ENCODE results near the gene ITGB6. TPM values are rescaled to one million over a fixed set of nuclear protein-coding genes. Genes with fewer than 3 reads are reported as not detected.

ITGB6 gene
- total RNA-seq, 1 experiment from 2014 or later = not detected

GRCh38 chr2:160222546-160223283 lies 22.6 kb upstream of the ITGB6 start:
- in situ Hi-C loops (cut with HindIII; ENCODE audit: low sequenced_read_pairs) = no loop called here
- DNase-seq (ENCODE audit: low spot score) = no peak

DNA sequence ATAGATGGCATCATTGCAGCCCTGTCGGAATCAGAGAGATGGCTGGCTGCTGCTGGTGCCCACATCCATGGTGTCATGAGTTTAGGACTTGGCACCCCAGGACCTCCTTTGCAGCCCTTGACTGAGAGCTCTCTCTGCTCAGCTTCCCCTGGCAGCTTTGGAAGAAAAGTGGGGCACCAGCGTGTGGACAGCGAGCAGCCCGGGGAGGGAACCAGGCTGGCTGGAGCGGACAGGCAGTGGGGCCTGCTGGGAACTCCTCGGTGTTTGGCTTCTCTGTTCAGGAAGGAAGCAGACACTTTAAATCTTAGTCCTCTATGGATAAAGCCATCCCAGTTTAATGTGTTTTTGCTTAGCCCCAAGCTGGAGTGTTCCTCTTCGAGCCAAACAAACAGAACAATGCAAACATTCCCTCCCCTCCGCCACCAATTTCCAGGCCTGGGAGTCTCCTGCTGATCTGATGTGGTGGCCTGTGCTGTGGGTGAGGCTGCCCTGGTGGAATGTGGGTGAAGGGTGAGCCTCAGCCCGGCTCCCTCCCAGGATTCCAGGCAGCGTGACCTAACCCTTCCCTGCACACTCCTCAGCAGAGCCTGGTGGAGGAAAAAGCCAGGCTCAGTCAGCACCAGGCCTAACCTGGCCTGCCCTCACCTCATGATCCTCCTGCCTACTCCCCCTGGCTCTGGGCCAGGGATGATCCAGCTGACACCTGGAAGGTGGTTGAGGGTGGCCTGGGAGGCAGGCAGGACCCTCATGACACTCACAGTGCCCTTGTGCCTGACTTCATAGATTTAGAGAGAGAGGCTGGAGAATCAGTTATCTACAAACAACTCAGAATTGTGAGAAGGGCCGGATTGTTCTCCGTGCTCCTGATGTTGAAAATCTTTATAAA lies 21.6 kb upstream of the ITGB6 start:
- DNase-seq (ENCODE audit: low spot score) = no peak
- in situ Hi-C loops (cut with HindIII; ENCODE audit: low sequenced_read_pairs) = no loop called here

DNA sequence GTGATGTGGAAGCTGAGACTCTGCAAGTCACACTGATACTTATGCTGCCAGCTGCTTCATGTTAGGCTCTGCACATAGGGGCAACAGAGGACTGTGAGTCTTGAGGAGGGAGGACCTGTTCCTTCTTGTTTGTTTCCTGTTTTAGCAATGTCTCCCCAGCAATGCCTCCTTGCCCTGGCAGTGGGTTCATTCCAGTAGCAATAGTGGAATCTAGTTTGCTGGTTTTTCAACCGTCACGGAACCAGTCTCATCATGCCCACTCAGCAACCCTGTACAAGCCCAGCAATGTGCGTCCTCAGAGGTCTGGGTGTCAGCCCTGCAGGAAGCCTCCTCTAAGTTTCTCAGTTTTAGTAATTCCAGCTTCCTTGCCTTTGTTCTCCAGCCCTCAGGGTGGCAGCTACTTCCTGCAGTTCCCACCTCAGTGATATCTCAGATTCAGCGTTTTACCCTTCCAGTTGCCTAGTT lies 20.5 kb upstream of the ITGB6 start:
- in situ Hi-C loops (cut with HindIII; ENCODE audit: low sequenced_read_pairs) = no loop called here
- DNase-seq (ENCODE audit: low spot score) = no peak

- in situ Hi-C loops (cut with HindIII; ENCODE audit: low sequenced_read_pairs) = no loop called here
- no peak for DNase-seq (ENCODE audit: low spot score)
These were observed 20.0 kb upstream of the ITGB6 start for GRCh38 chr2:160220026-160220425.

DNA sequence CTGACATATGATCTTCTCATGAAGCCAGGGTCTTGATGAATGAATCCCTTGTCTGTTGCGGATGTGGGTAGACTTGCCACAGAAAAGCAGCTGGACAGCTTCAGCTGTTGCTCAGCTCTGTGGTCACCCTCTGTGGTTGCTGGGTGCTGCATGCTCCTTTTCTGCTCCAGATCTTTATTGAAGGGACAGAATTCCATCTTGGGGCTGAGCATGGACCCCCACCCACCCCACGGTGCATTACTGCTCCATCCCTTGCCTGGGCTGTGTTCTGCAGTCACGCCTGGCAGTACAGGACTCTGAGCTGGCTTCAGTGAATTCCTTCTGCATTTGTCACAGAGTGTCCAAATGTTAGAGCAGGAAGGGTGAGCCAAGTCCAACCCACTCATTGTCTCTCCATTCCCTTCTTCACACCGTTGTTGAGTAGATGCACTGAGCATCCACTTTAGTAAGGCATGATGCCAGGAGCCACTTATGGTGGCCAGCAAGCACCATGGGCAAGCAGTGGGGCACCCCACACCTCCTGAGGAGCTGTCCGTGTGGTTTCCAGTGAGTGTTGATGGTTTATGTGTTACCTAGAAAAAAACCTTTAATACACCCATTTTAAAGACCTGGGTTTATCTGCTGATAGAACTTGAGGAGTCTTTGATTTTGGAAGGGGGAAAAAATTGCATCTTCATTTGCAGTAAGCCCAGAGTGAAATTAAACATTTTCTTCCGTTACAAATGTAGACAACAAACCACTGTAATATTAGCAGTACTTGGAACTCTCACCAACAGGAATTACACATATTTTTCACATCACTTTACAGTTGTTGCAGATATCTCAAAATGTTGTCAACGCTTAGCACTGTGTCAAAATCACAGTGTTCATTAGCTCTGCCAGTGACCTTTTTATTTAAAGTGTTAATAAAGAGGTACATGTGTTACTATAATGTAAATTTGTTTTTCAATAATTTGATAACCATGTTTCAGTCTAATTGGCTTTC lies 14.7 kb upstream of the ITGB6 start:
- in situ Hi-C loops (cut with HindIII; ENCODE audit: low sequenced_read_pairs) = no loop called here
- no peak for DNase-seq (ENCODE audit: low spot score)

DNA sequence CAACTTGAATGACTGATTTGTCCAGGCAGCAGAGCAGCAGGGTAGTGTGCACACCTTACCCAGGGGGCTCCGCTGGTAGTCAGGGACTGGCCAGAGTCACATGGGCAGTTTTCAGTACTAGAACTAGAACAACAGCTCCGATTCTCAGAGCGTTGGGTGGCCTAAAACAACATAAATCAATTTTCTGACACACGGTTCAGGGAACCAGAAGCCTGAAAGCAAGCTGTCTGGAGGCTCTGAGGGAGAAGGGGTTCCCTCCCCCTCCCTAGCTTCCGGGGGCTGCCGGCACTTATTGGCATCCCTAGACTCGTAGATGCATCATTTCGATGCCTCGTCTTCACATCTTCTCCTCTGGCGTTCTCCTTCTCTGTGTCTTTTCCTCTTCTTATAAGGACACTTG lies 13.4 kb upstream of the ITGB6 start:
- in situ Hi-C loops (cut with HindIII; ENCODE audit: low sequenced_read_pairs) = no loop called here
- DNase-seq (ENCODE audit: low spot score) = no peak

DNA sequence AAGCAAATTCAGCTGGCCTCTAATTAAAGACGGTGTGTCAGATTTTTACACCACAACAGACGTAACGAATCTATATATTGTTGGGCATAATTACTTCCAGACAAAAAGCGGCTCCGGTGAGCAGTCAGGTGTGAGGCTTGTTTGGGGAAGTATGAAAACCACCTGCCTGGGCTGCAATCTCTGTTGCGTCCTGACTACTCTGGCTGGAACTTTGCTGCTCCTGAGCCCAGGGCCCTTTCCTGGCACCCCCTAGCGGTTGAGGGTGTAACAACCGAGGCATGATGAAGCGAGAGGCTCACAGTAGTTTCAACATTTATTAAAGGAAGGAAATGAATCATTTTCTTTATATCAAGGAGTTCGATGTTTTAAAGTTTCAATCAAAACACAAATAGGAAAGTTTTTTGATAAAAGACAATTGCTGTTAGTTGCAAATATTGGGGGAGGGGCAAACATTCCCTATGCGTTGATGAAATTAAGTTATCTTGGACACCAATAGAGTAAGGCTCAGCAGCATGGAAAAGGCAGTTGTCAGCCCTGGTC lies 10.6 kb upstream of the ITGB6 start:
- in situ Hi-C loops (cut with HindIII; ENCODE audit: low sequenced_read_pairs) = no loop called here
- DNase-seq (ENCODE audit: low spot score) = peak; percentile 8

- no peak for DNase-seq (ENCODE audit: low spot score)
- in situ Hi-C loops (cut with HindIII; ENCODE audit: low sequenced_read_pairs) = no loop called here
These were observed 9.4 kb upstream of the ITGB6 start for GRCh38 chr2:160209516-160209856.

DNA sequence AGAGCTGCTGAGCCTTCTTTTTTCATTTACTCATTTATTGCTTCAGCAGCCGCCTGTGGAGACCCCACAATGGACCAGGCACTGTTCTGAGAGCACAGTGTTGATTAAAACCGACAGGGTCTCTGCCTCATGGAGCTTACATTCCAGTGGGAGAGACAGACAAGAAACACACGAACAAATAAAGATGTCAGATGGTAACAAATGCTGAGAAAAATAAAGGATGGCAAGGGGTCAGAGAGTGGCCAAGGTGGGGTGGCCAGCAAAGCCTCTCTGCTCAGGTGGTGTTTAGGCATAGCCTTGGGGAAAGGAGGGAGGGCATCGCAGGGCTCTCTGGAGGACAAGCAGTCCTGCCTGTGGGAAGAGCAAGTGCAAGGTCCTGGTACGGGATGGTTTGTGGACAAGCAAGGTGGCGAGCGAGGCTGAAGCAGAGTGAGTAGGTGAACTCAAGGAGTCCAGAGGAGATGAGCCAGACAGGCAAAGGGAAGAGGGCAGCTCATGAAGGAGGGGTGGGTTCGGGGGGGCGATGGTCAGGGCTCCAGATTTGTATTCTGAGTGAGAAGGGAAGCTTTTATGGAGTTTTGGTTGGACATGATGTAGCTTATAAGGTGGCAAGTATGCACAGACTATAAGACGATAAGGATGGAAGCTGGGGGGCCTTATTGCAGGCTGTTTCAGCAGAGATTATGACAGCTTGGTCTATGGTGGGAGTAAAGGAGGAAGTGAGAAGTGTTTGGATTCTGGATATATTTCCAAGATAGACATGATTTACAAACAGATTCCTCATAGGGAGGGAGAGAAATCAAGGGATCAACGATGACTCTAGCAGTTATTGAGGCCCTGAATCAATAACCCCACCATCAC lies 8.8 kb upstream of the ITGB6 start:
- no peak for DNase-seq (ENCODE audit: low spot score)
- in situ Hi-C loops (cut with HindIII; ENCODE audit: low sequenced_read_pairs) = no loop called here

DNA sequence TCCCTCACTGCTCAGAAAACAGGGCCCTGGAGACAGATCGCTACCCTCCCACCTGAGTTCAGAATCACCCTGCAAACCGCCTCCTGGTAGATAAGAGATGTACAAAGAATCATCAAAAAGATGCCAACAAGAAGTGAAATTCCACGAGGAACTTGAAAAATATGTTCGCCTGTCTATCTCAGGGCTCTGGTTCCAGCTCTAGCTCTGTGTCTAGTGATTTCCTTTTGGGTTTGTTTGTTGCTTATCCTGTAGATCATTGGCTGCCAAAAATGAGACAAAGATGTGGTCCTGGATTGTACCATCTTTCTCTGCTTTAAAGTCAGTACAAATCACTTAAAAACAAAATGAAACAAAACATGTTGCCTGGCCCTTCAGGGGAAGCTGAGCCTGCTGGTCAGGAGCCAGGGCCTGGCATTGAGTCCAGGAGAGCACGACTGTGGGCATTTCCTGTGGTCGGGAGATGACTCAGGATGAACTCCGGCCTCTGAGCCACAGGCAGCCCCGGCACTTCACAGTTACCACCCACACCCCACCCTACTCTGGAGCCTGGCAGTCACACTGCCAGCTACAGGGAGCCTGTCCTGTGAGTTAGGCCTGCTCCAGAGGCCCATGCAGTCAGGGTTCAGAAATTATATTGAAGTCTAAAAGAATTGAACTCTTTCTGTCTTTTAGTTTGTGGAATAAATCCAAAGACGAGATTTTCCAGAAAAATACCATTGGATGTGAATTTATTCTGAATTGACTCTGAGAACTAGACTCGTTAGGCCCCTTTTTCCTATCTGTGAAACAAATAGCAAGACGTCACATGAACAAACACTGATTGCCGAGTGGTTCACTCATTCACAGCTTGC lies 8.0 kb upstream of the ITGB6 start:
- DNase-seq (ENCODE audit: low spot score) = peak; percentile 28

GRCh38 chr2:160207271-160207670 lies 7.2 kb upstream of the ITGB6 start:
- DNase-seq (ENCODE audit: low spot score) = no peak
- in situ Hi-C loops (cut with HindIII; ENCODE audit: low sequenced_read_pairs) = no loop called here

More for the DNA sequence above, 8.0 kb upstream of the ITGB6 start:
- in situ Hi-C loops (cut with HindIII; ENCODE audit: low sequenced_read_pairs) = no loop called here

DNA sequence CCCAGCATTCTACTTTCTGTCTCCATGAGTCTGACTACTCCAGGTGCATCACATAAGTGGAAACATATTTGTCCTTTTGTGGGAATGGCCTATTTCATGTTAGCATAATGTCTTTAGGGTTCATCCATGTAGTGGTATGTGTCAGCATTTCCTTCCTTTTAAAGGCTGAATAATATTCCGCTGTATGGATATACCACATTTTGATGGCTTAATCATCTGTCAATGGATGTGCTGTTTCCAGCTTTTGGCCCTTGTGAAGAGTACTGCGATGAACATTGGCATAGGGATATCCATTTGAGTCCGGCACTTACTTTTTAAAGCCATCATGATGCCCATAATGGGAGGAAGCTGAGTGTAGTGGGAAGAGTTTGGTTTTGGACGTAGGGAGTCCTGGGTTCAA lies 6.4 kb upstream of the ITGB6 start:
- in situ Hi-C loops (cut with HindIII; ENCODE audit: low sequenced_read_pairs) = no loop called here
- no peak for DNase-seq (ENCODE audit: low spot score)

DNA sequence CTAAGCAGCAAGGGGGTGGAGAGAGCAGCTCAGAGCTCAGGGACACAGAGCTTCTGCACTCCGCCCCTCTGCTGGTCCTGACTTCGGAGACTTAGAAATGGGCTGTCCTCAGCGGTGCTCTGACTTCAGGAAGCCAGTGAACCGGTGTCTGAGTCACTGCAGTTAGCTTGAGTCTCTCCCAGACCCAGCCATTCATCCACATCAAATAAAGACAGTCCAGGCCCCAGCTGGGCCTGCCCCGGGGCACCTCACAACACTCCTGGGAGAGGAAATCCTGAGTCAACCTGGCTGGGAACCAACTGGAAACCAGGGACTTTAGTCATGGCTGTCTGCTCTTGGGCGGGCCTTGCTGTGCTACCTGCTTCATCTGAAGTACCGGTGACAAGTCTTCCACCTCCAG lies 5.4 kb upstream of the ITGB6 start:
- no peak for DNase-seq (ENCODE audit: low spot score)
- in situ Hi-C loops (cut with HindIII; ENCODE audit: low sequenced_read_pairs) = no loop called here

DNA sequence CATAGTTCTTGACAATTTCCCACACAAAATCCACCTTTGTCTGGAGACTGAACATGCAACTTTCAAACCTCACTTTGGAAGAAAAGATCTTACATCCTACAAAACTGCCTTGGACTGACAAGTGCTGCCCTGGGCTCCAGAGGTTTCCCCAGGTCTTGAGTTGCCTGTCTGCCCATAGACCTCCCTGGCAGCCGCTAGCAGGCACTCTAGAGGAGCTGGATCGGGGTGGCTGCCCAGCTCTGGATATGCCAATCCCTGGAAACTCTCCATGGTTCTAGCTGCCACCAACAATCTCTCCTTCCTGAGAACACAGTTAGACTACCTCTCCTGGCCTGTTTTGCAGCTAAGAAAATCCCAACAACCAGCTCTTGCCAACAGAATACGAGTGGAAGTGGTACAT lies 3.4 kb upstream of the ITGB6 start:
- no peak for DNase-seq (ENCODE audit: low spot score)
- in situ Hi-C loops (cut with HindIII; ENCODE audit: low sequenced_read_pairs) = no loop called here

- no peak for DNase-seq (ENCODE audit: low spot score)
- in situ Hi-C loops (cut with HindIII; ENCODE audit: low sequenced_read_pairs) = no loop called here
These were observed 2.9 kb upstream of the ITGB6 start for GRCh38 chr2:160203007-160203406.

- in situ Hi-C loops (cut with HindIII; ENCODE audit: low sequenced_read_pairs) = no loop called here
- no peak for DNase-seq (ENCODE audit: low spot score)
These were observed 1.9 kb upstream of the ITGB6 start for GRCh38 chr2:160201849-160202539.

DNA sequence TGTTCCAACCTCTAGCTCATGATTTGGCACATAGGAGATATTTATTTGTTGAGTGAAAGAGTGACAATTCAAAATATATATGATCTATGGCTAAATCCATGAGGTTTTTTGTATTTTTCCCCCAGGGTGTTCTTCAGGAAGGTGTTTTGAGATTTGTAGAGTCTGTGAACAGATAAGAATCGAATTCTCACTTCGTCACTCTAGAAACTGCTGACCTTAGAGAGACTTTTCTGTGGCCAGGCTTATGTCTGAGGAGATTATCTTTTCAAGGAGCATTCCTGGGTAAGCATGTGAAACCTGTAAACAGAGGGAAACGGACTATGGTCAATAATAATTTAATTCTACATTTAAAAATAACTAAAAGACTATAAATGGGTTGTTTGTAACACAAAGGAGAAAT lies 849 bp upstream of the ITGB6 start:
- in situ Hi-C loops (cut with HindIII; ENCODE audit: low sequenced_read_pairs) = no loop called here
- no peak for DNase-seq (ENCODE audit: low spot score)
